PFSK-1 (cell line): ENCODE data around the gene SDF2L1.

Source experiments
- FOXP2 ChIP-seq: optimal IDR thresholded peaks from 2 replicates; pipeline ENCODE3; 2011; ENCODE audit warnings: borderline replicate concordance, control low read depth, inconsistent platforms; ENCODE audit not compliant: insufficient read depth; ENCODE audit errors: extremely low read length, extremely low read depth
- POLR2AphosphoS5 ChIP-seq: IDR thresholded peaks from 2 replicates; pipeline ENCODE4 v1.6.1; 2012; ENCODE audit warnings: low read depth, mild to moderate bottlenecking, control low read depth, low read length, moderate library complexity
- REST ChIP-seq, 2 experiments: IDR thresholded peaks; 2 replicates each; pipeline versions ENCODE4 v1.6.1 to v1.8.0; 2011 to 2012; ENCODE audit warnings: low read depth in 2 of 2, low read length in 2 of 2, control low read depth in 1 of 2, inconsistent platforms in 1 of 2, mild to moderate bottlenecking in 1 of 2, moderate library complexity in 1 of 2; ENCODE audit not compliant: insufficient read depth in 1 of 2
- SIN3A ChIP-seq: IDR thresholded peaks from 2 replicates; pipeline ENCODE4 v1.6.1; 2012; ENCODE audit warnings: mild to moderate bottlenecking, low read length, moderate library complexity, borderline replicate concordance; ENCODE audit not compliant: insufficient read depth
- TAF1 ChIP-seq: IDR thresholded peaks from 2 replicates; pipeline ENCODE4 v1.6.1; 2012; ENCODE audit warnings: low read length, control low read depth, borderline replicate concordance; ENCODE audit not compliant: insufficient read depth

The SDF2L1 gene

GRCh38 chr22:21605887-21606564, 36.1 kb upstream of the SDF2L1 start:
- TF ChIP-seq FOXP2 (no peak), SIN3A (no peak), TAF1 (no peak), POLR2AphosphoS5 (no peak), REST (IDR thresholded peaks at IDR 0.05; ENCODE audit: insufficient read depth in 1 of 2, low read depth in 2 of 2, low read length in 2 of 2) (no peak)

GRCh38 chr22:21606775-21607174, 35.3 kb upstream of the SDF2L1 start:
- TF ChIP-seq REST (IDR thresholded peaks at IDR 0.05; ENCODE audit: insufficient read depth in 1 of 2, low read depth in 2 of 2, low read length in 2 of 2): no peak
- no peak for TF ChIP-seq FOXP2
- no peak for TF ChIP-seq TAF1
- TF ChIP-seq POLR2AphosphoS5: no peak
- no peak for TF ChIP-seq SIN3A

GRCh38 chr22:21611210-21611977, 30.7 kb upstream of the SDF2L1 start:
- TF ChIP-seq FOXP2 (no peak), TAF1 (no peak), SIN3A (no peak), POLR2AphosphoS5 (no peak), REST (IDR thresholded peaks at IDR 0.05; ENCODE audit: insufficient read depth in 1 of 2, low read depth in 2 of 2, low read length in 2 of 2) (no peak)

GRCh38 chr22:21612858-21613257, 29.2 kb upstream of the SDF2L1 start:
- TF ChIP-seq TAF1: no peak
- TF ChIP-seq POLR2AphosphoS5: no peak
- TF ChIP-seq FOXP2: no peak
- TF ChIP-seq REST (IDR thresholded peaks at IDR 0.05; ENCODE audit: insufficient read depth in 1 of 2, low read depth in 2 of 2, low read length in 2 of 2): no peak
